ENCODE measurements around the gene SSH2.

DNA sequence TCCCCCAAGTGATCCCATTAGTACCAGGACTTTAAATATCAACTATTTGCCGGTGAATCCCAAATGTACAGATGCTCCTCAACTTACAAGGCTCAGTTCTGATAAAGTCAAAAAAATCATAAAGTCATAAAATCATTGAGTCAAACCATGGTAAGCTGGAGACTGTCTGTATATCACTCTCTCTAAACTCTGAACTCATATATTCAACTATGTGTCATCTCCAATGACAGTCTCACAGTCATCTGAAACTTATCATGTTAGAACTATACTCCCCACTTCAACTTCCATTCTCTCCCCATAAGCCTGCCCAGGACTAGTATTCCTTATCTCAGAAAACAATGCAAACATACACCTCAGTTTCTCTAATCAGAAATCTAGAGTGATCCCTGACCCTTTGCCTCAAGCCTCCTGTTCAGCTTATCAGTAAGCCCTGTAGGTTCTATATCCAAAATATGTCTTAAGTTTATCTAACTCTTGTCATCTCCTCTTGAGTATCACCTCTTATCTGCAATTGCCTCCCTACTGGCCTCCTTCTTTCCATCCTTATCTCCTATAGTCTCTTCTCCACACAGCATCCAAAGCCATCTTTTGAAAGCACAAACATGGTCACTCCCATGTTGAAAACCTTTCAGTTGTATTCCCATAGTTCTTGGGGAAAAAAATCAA, 55.0 kb downstream of the SSH2 start:
- TF ChIP-seq POLR2A (IDR thresholded peaks at IDR 0.05; ENCODE audit: low read depth) (no peak), EP300 (IDR thresholded peaks at IDR 0.05) (no peak), POLR2AphosphoS5 (IDR thresholded peaks at IDR 0.05) (no peak)
- TF ChIP-seq, protein P1, sequence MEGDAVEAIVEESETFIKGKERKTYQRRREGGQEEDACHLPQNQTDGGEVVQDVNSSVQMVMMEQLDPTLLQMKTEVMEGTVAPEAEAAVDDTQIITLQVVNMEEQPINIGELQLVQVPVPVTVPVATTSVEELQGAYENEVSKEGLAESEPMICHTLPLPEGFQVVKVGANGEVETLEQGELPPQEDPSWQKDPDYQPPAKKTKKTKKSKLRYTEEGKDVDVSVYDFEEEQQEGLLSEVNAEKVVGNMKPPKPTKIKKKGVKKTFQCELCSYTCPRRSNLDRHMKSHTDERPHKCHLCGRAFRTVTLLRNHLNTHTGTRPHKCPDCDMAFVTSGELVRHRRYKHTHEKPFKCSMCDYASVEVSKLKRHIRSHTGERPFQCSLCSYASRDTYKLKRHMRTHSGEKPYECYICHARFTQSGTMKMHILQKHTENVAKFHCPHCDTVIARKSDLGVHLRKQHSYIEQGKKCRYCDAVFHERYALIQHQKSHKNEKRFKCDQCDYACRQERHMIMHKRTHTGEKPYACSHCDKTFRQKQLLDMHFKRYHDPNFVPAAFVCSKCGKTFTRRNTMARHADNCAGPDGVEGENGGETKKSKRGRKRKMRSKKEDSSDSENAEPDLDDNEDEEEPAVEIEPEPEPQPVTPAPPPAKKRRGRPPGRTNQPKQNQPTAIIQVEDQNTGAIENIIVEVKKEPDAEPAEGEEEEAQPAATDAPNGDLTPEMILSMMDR (IDR thresholded peaks at IDR 0.05) = no peak
